OCI-LY7 (cell line): ENCODE results near the gene ATP6V0A1. TPM values are rescaled to one million over a fixed set of nuclear protein-coding genes. Genes with fewer than 3 reads are reported as not detected.
"Not testable (repeated sequence)": the region's sequence is repeated elsewhere in the genome, so short reads cannot be mapped to it uniquely, and the experiment has no call there.

Source experiments
- BruUV-seq: library from RNA; stranded (reverse); fragments of 400-500 nt; replicated peaks from 2 replicates; lab custom pipeline; 2021; lab: Mats Ljungman, UMichigan
- CTCF ChIA-PET: fragments of 300-600 bp; sonication (Branson Sonifier 250); formaldehyde crosslinking; loops from one replicate; lab custom pipeline; 2022; ENCODE audit warnings: antibody characterized with exemption; ENCODE audit not compliant: unreplicated experiment; lab: Charles Lee
- POLR2A ChIA-PET: fragments of 300-600 bp; sonication (Branson Sonifier 250); formaldehyde crosslinking; loops from one replicate; lab custom pipeline; 2022; ENCODE audit warnings: antibody characterized with exemption; lab: Charles Lee
- DNase-seq: peaks from one replicate; pipeline ENCODE4 v3.0.0-alpha.2; 2015; ENCODE audit warnings: low spot score
- H2AFZ ChIP-seq: fragments of 200-600 bp; sonication (generic), shearing (Covaris generic); 2 replicates; pipeline ENCODE4 v1.6.1; 2014; ENCODE audit warnings: mild to moderate bottlenecking, antibody characterized with exemption, low read length, moderate library complexity
- H3K27ac ChIP-seq: fragments of 200-600 bp; sonication (generic); 2 replicates; pipeline ENCODE4 v1.5.1; 2014; ENCODE audit warnings: mixed run types, low read depth, mild to moderate bottlenecking, moderate library complexity, low read length, inconsistent platforms; ENCODE audit not compliant: poor library complexity, severe bottlenecking
- H3K36me3 ChIP-seq: fragments of 200-600 bp; sonication (generic); 2 replicates; pipeline ENCODE4 v1.6.1; 2014; ENCODE audit warnings: mild to moderate bottlenecking, antibody characterized with exemption, low read length, moderate library complexity, mixed read lengths; ENCODE audit not compliant: insufficient read depth
- H3K4me1 ChIP-seq: fragments of 200-600 bp; sonication (generic); 2 replicates; pipeline ENCODE4 v1.5.1; 2014; ENCODE audit warnings: mild to moderate bottlenecking, low read length; ENCODE audit not compliant: insufficient read depth, poor library complexity, severe bottlenecking
- H3K4me2 ChIP-seq: fragments of 200-600 bp; sonication (generic); 2 replicates; pipeline ENCODE4 v1.6.1; 2014; ENCODE audit warnings: mild to moderate bottlenecking, low read length
- H3K4me3 ChIP-seq: fragments of 200-600 bp; sonication (generic); 2 replicates; pipeline ENCODE4 v1.5.1; 2014; ENCODE audit warnings: mild to moderate bottlenecking, low read depth, low read length; ENCODE audit not compliant: poor library complexity, severe bottlenecking
- H3K79me2 ChIP-seq: fragments of 200-600 bp; sonication (generic); 2 replicates; pipeline ENCODE4 v1.6.1; 2016; ENCODE audit warnings: low read depth, mild to moderate bottlenecking, low read length, moderate library complexity, mixed read lengths; ENCODE audit not compliant: insufficient read depth
- H3K9me2 ChIP-seq: fragments of 200-600 bp; sonication (generic); 2 replicates; pipeline ENCODE4 v1.6.1; 2016; ENCODE audit warnings: mild to moderate bottlenecking, low read length, mixed read lengths; ENCODE audit not compliant: insufficient read depth
- H3K9me3 ChIP-seq: fragments of 200-600 bp; sonication (generic); 2 replicates; pipeline ENCODE4 v1.6.1; 2014; ENCODE audit warnings: mild to moderate bottlenecking, mixed run types, low read length, mixed read lengths
- H4K20me1 ChIP-seq: fragments of 200-600 bp; sonication (generic); 2 replicates; pipeline ENCODE4 v1.6.1; 2014; ENCODE audit warnings: mild to moderate bottlenecking, antibody characterized with exemption, low read length, moderate library complexity, mixed read lengths; ENCODE audit not compliant: insufficient read depth
- EZH2phosphoT487 ChIP-seq: fragments of 200-600 bp; sonication (generic); IDR thresholded peaks from 2 replicates; pipeline ENCODE4 v1.6.1; 2018; ENCODE audit warnings: low read depth, borderline replicate concordance, mild to moderate bottlenecking, mixed run types, antibody characterized with exemption, low read length, moderate library complexity, mixed read lengths
- intact Hi-C: fragments of 100-400 bp; cut with micrococcal nuclease; formaldehyde crosslinking; loops from one replicate; pipeline ENCODE4 v1.10.0; 2022; ENCODE audit not compliant: unreplicated experiment
- total RNA-seq, 2 experiments: library from RNA; depleted of rRNA in 1 of 2; stranded (reverse); fragments of >200 nt in 1 of 2; shearing (Covaris generic) in 1 of 2; gene quantifications; 2 replicates each; pipeline ENCODE4 v1.2.3, GENCODE V29; 2014 to 2022
- TF ChIP-seq, protein P1 (sequence below): fragments of 200-600 bp; sonication (generic); conservative IDR thresholded peaks from 2 replicates; pipeline ENCODE4 v1.5.1; 2014; ENCODE audit warnings: mild to moderate bottlenecking, antibody characterized with exemption, low read length, moderate library complexity, mixed read lengths

ATP6V0A1 gene
- total RNA-seq, 2 experiments from 2014 or later = 19.8 to 46.9 TPM

DNA sequence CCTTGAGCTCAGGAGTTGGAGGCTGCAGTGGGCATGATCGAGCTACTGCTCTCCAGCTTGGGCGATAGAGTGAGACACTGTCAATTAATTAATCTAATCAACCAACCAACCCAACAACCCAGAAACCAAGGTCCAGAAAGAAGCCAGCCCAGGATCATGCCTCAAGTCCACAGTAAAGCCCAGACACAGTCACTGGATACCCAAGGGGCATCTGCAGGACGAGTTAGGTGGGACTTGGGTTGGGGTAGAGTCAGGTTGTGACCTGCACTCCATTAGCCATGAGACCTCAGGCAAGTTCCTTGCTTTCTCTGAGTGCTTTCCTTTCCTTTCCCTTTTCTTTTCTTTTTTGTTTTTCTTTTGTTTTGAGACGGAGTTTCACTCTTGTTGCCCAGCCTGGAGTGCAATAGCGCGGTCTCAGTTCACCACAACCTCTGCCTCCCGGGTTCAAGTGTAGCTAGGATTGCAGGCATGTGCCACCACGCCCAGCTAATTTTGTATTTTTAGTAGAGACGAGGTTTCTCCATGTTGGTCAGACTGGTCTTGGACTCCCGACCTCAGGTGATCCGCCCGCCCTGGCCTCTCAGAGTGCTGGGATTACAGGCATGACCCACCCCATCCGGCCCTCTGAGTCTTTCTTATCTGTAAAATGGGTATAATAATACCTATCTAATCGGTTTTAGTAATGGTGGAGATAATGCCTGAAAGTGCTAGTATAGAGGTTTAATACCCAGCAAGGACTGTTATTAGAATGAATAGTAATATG lies 90.5 kb downstream of the ATP6V0A1 start:
- no peaks in the 10 kb centered on the region for H3K9me2 ChIP-seq
- no peak overlapping the region for H2AFZ ChIP-seq
- ChIA-PET POLR2A (no interaction called here), CTCF (no interaction called here)
- peak overlapping the region; percentile 57 for H3K4me2 ChIP-seq
- intact Hi-C loops = loop anchor here (2.0 kb wide), 1 partner anchor 28 kb away; the partner anchor contains the start of gene PSMC3IP
- DNase-seq = no peak
- peak overlapping the region; percentile 48 for H3K4me3 ChIP-seq
- no peaks in the 10 kb centered on the region; the same call in 1 of the 2 replicates for H3K36me3 ChIP-seq
- H3K27ac ChIP-seq = no peak overlapping the region
- BruUV-seq = no TSS peak
- TF ChIP-seq, protein P1, sequence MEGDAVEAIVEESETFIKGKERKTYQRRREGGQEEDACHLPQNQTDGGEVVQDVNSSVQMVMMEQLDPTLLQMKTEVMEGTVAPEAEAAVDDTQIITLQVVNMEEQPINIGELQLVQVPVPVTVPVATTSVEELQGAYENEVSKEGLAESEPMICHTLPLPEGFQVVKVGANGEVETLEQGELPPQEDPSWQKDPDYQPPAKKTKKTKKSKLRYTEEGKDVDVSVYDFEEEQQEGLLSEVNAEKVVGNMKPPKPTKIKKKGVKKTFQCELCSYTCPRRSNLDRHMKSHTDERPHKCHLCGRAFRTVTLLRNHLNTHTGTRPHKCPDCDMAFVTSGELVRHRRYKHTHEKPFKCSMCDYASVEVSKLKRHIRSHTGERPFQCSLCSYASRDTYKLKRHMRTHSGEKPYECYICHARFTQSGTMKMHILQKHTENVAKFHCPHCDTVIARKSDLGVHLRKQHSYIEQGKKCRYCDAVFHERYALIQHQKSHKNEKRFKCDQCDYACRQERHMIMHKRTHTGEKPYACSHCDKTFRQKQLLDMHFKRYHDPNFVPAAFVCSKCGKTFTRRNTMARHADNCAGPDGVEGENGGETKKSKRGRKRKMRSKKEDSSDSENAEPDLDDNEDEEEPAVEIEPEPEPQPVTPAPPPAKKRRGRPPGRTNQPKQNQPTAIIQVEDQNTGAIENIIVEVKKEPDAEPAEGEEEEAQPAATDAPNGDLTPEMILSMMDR = no peak
- TF ChIP-seq EZH2phosphoT487 = no peak
- no peaks in the 10 kb centered on the region for H4K20me1 ChIP-seq
- H3K79me2 ChIP-seq = no peaks in the 10 kb centered on the region
- H3K9me3 ChIP-seq = no peaks in the 10 kb centered on the region
- H3K4me1 ChIP-seq = peaks cover 14% of the 10 kb centered on the region

DNA sequence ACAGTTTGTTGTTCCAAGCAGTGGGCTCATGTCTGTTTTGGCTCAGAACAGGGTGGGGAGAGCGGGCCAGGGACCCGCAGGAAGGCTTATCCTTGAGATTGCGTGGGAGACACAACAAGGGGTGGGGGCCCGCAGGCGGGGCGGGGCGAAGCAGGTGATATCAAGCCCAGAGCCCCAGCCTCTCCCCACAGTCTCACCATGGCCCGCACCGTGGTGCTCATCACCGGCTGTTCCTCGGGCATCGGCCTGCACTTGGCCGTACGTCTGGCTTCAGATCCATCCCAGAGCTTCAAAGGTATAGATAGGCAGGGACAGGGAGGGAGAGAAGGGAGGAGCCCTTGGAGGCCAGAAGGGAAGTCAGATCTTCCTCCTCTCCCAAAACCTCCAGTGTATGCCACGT lies 94.1 kb downstream of the ATP6V0A1 start, which contains the start of gene HSD17B1:
HSD17B1 (plus strand) TSS at position 188 of the 400 bp plus-strand sequence; CDS start at position 199, 11 bp downstream.
- H3K27ac ChIP-seq, H2AFZ ChIP-seq, CTCF ChIA-PET, intact Hi-C loops, H3K79me2 ChIP-seq, DNase-seq, H3K9me2 ChIP-seq, BruUV-seq, H3K36me3 ChIP-seq, H4K20me1 ChIP-seq, H3K9me3 ChIP-seq, POLR2A ChIA-PET: not testable (repeated sequence)
- Histone ChIP-seq H3K4me2 (peak within 1 kb of the TSS; percentile 86), H3K4me3 (peak within 1 kb of the TSS; percentile 87), H3K4me1 (peaks cover 29% of the 10 kb centered on the region)

DNA sequence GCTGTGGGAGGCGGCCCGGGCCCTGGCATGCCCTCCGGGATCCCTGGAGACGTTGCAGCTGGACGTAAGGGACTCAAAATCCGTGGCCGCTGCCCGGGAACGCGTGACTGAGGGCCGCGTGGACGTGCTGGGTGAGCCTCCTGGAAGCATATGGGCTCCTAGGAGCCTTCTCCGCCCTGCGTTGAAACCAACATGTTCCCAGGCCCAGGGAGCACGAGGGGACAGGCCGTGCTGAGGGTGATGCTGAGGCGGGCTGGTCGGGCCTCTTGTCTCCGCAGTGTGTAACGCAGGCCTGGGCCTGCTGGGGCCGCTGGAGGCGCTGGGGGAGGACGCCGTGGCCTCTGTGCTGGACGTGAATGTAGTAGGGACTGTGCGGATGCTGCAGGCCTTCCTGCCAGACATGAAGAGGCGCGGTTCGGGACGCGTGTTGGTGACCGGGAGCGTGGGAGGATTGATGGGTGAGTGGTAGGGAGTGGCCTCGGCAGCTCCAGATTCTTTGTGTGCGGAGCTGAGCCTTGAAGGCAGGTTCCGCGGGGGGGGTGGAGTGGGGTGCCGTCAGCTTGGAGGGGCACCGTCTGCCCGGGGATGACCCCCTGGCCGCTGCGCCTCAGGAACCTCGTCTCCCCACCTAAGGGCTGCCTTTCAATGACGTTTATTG lies 94.6 kb downstream of the ATP6V0A1 start:
- TF ChIP-seq EZH2phosphoT487 = no peak
- TF ChIP-seq, protein P1 = no peak
- BruUV-seq = no TSS peak
- Histone ChIP-seq H3K4me2 (peak overlapping the region; percentile 86), H3K27ac (no peak overlapping the region), H3K9me2 (no peaks in the 10 kb centered on the region), H2AFZ (no peak overlapping the region), H3K4me3 (peak overlapping the region; percentile 87), H3K36me3 (no peaks in the 10 kb centered on the region), H3K9me3 (no peaks in the 10 kb centered on the region), H3K4me1 (peaks cover 29% of the 10 kb centered on the region), H4K20me1 (no peaks in the 10 kb centered on the region), H3K79me2 (no peaks in the 10 kb centered on the region)
- no peak for DNase-seq
- POLR2A ChIA-PET = no interaction called here
- CTCF ChIA-PET = no interaction called here
- intact Hi-C loops = no loop called here
